NCI-H1694 (cell line): ENCODE results near the gene MPHOSPH6.
"Not testable (repeated sequence)": the region's sequence is repeated elsewhere in the genome, so short reads cannot be mapped to it uniquely, and the experiment has no call there.

ENCODE experiments used
- DNase-seq: peaks from one replicate; lab custom pipeline; 2025; lab: John Stamatoyannopoulos, UW

The MPHOSPH6 gene

DNA sequence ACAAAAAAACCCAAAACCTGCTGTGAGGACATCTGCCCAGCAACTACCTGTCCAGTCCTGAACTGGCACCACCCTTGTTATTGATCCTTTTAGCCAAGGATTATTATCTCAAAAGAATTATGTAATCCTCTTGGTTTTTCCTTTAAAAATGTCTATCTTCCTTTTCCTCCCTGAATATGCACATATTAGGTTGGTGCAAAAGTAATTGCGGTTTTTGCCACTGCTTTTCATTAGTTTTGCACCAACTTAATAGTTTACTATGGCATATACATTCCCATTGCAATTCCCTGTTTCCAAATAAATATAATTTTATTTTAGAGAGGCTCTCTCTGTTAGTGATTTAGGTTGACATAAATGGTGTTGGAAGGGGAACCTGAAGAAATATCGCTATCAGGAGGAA lies 51.3 kb downstream of the MPHOSPH6 start:
- DNase-seq: no peak

- no peak for DNase-seq
Measured at GRCh38 chr16:82116535-82116934, 53.5 kb downstream of the MPHOSPH6 start.

- no peak for DNase-seq
Measured at GRCh38 chr16:82113741-82114140, 56.3 kb downstream of the MPHOSPH6 start.

- no peak for DNase-seq
Measured at GRCh38 chr16:82111944-82112343, 58.1 kb downstream of the MPHOSPH6 start.

DNA sequence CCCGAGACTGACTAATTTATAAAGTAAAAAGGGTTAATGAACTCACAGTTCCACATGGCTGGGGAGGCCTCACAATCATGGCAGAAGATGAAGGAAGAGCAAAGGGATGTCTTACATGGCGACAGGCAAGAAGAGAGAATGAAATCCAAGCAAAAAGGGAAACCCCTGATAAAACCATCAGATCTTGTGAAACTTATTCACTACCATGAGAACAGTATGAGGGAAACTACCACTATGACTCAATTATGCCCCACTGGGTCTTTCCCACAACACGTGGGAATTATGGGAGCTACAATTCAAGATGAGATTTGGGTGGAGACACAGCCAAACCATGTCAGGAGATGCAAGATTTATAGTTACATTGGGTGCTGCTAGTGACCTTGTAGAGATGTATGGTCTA lies 60.8 kb downstream of the MPHOSPH6 start:
- not testable (repeated sequence) for DNase-seq

GRCh38 chr16:82108774-82109173 lies 61.2 kb downstream of the MPHOSPH6 start:
- no peak for DNase-seq

DNA sequence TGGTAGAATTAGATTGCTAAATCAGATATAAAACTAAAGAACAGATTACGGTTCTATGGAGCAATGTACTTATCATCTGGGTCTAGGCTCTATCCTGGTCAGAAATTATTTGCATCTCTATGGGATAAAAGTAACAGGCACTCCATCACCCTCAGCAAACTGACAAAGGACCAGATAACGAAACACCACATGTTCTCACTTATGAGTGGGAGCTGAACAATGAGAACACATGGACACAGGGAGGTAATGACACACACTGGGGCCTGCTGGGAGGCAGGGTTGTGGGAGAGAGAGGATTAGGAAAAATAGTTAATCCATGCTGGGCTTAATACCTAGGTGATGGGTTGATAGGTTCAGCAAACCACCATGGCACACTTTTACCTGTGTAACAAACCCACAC lies 61.9 kb downstream of the MPHOSPH6 start:
- DNase-seq: no peak

DNA sequence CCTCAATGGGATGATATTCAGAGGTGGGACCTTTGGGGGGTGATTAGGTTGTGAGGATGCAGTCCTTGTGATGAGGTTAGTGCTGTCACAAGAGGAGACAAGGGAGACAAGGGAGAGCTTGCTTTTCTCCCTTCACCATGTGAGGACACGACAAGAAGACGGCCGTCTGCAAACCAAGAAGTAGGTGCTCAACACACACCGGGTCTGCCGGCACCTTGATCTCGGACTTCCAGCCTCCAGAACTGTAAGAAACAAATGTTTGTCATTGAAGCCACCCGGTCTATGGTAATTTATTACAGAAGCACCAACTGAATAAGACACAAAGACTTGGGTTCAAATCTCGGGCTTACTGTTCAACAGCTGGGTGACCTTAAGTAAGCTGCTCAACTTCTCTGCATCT lies 64.9 kb downstream of the MPHOSPH6 start:
- DNase-seq: no peak
